HG03280 (cell line): Measurements from ENCODE around the gene TAF9B.
"Not testable (repeated sequence)": the region's sequence is repeated elsewhere in the genome, so short reads cannot be mapped to it uniquely, and the experiment has no call there.

ENCODE experiments used
- ATAC-seq: cut with Tn5 transposase; IDR thresholded peaks from one replicate; pipeline ENCODE4 v1.9.1; 2021; ENCODE audit warnings: mild to moderate bottlenecking, moderate library complexity; ENCODE audit not compliant: unreplicated experiment

TAF9B gene

GRCh38 chrX:78116766-78117165, 22.7 kb downstream of the TAF9B start:
- no peak for ATAC-seq

GRCh38 chrX:78116365-78116764, 23.1 kb downstream of the TAF9B start:
- ATAC-seq: no peak

DNA sequence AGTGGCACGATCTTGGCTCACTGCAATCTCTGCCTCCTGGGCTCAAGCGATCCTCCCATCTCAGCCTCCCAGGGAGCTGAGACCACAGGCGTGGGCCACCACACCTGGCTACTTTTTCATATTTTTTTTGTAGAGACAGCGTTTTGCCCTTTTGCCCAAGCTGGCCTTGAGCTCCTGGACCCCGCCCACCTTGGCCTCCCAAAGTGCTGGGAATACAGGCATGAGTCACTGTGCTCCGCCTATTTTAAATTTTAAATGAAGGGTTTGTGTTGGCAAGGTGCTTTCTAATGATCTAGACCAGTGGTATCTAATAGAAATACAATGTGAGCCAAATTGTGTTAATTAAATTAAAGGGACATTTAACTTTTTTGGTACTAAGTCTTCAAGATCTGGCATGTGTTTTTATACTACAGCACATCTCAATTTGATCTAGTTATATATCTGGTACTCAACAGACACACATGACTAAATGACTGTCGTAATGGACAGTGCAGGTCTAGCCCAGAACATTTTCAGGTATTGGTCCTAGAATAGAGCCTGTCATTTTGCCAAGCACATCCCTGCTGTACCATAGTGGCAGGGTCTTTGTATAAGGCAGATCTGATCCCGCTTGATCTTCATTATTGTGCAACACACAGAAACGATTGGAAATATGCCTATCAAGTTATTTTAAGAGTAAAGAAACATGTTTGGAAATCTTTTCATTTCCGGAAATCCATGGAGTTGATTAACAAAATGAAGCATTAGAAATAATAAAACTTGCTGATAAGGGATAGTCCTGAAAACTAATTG, 28.1 kb downstream of the TAF9B start:
- no peak for ATAC-seq

DNA sequence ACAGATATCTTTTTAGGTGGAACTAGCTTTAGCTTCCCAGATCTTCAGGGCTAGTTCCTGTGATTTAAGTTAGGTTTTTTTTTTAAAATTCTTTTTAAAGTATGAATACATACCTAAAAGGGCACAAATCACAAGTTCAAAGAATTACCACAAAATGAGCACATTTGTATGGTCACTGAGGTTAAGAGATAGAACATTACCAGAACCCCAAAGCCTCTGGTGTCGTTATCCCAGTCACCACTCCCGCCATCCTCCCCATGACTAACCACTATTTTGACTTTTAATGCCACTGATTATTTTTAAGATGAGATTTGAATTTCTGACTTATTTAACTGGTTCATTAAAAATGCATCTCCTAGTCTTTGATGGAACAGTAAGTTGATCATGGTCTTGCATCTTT, 30.0 kb downstream of the TAF9B start:
- no peak for ATAC-seq

DNA sequence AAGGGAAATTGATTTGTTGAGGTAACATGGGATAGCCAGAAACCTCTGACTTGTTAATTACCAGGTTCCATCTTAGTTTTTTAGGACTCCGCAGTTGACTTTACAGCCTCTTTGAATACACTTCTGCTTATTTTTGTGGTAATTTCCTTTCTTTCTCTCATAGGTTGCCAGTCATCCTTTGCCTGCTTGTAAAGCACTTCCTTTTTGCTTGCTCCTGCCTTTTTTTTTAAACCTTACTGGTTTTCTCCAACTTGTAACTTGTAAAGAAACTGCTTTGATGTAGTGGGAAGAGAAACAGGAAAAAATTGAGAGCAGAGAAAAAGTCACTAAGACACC, 32.8 kb downstream of the TAF9B start:
- no peak for ATAC-seq

DNA sequence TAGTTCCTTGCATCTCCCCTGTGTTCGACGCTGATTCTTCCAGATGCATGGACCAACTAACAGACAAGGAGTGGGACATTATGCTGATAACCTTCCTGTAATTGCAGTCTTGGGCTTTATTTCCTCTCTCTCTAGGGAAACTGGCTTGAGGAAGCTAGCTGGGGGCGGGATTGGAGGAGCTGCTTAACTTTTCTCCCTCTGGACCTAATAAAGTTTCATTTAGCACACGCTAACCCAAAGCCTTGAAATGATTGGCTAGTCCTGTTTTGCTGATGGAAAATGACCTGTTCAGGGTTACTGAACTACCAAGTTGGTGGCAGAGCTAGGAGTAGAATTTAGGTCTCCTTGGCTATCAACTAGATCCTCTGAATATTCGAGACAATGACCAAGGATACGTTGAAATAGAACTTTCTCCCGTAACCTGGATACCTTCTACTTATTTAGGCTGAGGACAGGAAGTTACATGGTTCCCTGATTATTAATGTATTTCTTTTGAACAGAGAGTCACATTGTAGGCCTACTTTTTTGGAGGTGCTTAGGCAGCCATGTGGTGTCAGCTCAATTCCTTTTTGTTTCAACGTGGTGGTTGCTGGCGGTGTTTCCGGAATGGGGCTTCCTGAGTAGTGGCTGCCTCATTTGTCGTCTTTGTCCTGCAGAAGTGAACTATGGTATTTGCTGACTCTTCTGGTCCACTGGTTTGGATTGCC, 33.4 kb downstream of the TAF9B start:
- ATAC-seq: no peak

DNA sequence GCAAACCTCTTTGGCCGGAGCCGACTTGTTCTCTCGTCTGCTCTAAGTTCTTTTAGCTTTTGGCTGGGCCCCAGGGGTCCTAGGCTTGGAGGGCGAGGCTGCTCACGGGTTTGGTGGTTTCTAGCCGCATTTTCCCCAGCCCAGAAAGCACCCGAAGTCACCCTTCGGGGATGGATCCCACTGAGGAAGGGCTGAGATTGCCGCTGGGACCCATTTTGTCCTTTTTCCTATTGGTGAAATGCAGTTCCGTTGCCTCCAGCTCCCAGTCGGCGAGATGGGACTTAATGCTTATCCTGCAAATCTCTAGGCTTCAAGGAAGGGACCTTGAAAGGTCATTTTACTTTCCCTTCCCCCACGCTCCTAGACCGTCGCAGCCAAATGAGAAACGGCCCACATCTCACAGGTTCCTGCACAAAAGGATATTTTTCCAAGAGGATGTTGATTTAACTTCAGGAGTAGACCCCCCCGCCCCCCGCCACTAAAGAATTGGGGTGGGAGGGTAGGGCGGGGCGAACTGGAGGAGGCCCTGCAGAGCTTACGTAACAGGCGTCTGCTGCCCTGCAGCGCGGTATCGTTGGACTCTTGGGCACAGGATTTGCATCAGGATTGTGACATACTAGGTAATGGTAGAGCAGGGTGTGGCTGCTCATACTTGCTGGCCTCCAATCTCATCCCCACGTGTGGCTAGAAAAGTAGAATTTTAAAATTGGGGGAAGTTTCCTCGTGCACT, 34.8 kb downstream of the TAF9B start:
- ATAC-seq: peak; percentile 29

GRCh38 chrX:78103623-78104446, 35.6 kb downstream of the TAF9B start, which contains the start of gene PGK1:
PGK1 (plus strand) TSS chrX:78104248; CDS start chrX:78104341, 93 bp downstream.
- peak; percentile 97 for ATAC-seq

DNA sequence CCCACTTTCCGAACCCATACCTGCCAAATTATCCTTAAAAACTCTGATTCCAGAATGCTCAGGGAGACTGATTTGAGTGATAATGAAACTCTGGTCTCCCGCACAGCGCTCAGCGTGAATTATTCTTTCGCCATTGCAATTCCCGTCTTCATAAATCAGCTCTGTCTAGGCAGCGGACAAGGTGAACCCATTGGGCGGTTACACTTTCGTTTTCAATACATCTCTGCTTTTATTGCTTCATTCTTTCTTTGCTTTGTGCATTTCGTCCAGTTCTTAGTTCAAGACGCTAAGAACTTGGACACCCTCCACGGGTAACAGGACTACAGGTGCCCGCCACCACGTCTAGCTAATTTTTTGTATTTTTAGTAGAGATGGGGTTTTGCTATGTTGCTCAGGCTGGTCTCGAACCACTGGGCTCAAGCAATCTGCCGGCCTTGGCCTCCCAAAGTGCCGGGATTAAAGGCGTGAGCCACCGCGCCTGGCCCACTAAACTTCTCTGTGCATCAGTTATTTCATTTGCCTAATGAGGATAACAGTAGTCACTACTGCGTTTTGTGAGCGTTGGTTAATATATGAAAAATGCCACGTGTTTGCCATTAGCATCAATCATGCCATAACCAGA, 36.3 kb downstream of the TAF9B start:
- no peak for ATAC-seq

- ATAC-seq: no peak
Measured at GRCh38 chrX:78102091-78102490, 37.4 kb downstream of the TAF9B start.

- ATAC-seq: no peak
Measured at GRCh38 chrX:78098108-78098507, 41.3 kb downstream of the TAF9B start.

DNA sequence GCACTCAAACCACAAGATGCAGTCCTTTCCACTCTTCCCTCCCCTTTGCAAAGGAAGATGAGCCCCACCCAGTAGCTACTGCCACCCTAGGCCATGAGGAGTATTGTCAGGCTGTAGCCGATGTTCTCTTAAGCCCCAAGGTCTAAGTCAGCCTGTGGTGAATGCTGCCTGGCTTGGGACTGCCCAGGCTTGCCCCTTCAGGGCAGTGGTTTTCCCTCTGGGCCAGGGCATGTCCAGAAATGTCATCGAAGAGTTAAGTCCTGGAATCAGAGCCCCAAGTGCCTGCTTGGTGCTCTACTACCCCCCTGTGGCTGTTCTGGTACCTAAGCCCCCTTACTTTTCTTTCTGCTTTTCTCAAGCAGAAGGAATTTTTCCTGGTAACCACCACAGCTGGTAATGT, 47.2 kb downstream of the TAF9B start:
- ATAC-seq: peak; percentile 65

DNA sequence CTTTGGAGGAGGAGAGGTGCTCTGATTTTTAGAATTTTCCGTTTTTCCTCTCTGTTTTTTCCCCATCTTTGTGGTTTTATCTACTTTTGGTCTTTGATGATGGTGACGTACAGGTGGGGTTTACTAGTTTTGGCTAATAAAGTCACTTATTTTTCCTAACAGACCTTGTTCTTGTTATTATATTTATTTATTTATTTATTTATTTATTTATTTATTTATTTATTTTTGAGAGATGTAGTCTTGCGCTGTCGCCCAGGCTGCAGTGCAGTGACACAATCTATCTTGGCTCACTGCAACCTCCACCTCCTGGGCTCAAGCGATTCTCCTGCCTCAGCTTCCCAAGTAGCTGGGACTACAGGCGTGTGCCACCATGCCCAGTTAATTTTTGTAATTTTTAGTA, 58.0 kb downstream of the TAF9B start:
- ATAC-seq: not testable (repeated sequence)
